Type B pancreatic cell (in vitro differentiated cells): ENCODE data around the gene DCTN3. TPM values are rescaled to one million over a fixed set of nuclear protein-coding genes. Genes with fewer than 3 reads are reported as not detected.

Experiments
- DNase-seq: peaks from one replicate; pipeline ENCODE4 v3.0.0; 2021; ENCODE audit warnings: mixed read lengths; ENCODE audit not compliant: unreplicated experiment; ENCODE audit errors: extremely low spot score
- H3K27ac Mint-ChIP-seq: 2 replicates; pipeline ENCODE4 v1.8.0; 2021; ENCODE audit warnings: mild to moderate bottlenecking, mixed read lengths
- H3K27me3 Mint-ChIP-seq: 2 replicates; pipeline ENCODE4 v1.8.0; 2021; ENCODE audit warnings: mixed read lengths
- H3K36me3 Mint-ChIP-seq: 2 replicates; pipeline ENCODE4 v1.8.0; 2021; ENCODE audit warnings: mixed read lengths
- H3K4me1 Mint-ChIP-seq: one replicate; pipeline ENCODE4 v1.8.0; 2021; ENCODE audit warnings: mixed read lengths; ENCODE audit not compliant: unreplicated experiment
- H3K4me3 Mint-ChIP-seq: 2 replicates; pipeline ENCODE4 v1.8.0; 2021; ENCODE audit warnings: mild to moderate bottlenecking, mixed read lengths
- H3K9me3 Mint-ChIP-seq: 2 replicates; pipeline ENCODE4 v1.8.0; 2021; ENCODE audit warnings: mixed read lengths
- total RNA-seq: library from RNA; stranded (reverse); gene quantifications from 2 replicates; pipeline ENCODE4 v1.2.1, GENCODE V29; 2021; ENCODE audit warnings: low replicate concordance
- TF ChIP-seq, protein P1 (sequence below): fragments of 200-600 bp; sonication (generic); conservative IDR thresholded peaks from 2 replicates; pipeline ENCODE4 v1.5.0; 2021; ENCODE audit warnings: antibody characterized with exemption, mild to moderate bottlenecking

DCTN3 gene
- total RNA-seq, 1 donor from 2014 or later, result 93.4 TPM

DNA sequence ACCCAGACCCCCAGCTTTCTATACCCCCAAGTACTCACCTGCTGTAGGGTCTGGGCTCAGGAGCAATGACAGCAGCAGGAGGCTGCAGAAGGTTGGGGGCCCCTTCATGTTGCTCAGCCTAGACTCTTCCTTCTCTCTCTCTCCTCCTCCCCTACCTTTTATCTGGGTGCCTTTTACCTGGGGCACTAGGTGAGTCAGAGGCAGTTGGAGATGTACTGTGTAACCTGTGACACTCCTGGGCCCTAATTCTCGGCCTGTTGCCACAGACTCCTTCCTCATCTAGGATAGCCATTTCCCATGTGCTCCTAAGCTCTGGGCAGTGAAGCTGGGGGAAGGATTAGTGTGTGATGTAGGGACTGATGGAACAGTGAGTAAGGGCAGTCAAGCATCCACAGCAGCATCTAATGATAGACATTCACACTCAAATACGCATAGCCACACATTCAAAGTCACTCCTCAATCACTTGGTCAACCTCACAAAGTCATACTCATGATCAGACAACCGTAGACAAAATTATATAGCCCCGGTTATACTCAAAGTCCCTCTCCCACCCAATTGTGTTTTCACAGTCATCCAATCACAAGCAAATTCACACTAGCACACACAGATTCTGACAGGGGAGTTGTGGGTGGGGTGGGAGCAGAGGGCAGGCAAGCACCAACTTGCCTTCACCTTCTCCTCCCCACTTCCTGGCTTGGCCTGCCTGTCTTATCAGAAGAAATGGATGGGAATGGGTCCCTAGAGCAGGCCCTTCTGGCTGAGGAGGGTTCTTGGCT lies 42.4 kb upstream of the DCTN3 start, which contains the start of gene CCL27:
Gene CCL27 (minus strand): TSS at position 132 of the 777 bp plus-strand sequence. CDS start 24 bp downstream, at position 108.
- H3K36me3 Mint-ChIP-seq, result peaks cover 5% of the 10 kb centered on the region
- H3K4me3 Mint-ChIP-seq, result peak within 1 kb of the TSS; percentile 29
- DNase-seq, result no peak
- H3K27ac Mint-ChIP-seq, result peak within 1 kb of the TSS; percentile 70
- H3K9me3 Mint-ChIP-seq, result no peaks in the 10 kb centered on the region
- peaks cover 9% of the 10 kb centered on the region for H3K4me1 Mint-ChIP-seq
- no peaks in the 10 kb centered on the region for H3K27me3 Mint-ChIP-seq
- TF ChIP-seq, protein P1, sequence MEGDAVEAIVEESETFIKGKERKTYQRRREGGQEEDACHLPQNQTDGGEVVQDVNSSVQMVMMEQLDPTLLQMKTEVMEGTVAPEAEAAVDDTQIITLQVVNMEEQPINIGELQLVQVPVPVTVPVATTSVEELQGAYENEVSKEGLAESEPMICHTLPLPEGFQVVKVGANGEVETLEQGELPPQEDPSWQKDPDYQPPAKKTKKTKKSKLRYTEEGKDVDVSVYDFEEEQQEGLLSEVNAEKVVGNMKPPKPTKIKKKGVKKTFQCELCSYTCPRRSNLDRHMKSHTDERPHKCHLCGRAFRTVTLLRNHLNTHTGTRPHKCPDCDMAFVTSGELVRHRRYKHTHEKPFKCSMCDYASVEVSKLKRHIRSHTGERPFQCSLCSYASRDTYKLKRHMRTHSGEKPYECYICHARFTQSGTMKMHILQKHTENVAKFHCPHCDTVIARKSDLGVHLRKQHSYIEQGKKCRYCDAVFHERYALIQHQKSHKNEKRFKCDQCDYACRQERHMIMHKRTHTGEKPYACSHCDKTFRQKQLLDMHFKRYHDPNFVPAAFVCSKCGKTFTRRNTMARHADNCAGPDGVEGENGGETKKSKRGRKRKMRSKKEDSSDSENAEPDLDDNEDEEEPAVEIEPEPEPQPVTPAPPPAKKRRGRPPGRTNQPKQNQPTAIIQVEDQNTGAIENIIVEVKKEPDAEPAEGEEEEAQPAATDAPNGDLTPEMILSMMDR, result no peak

DNA sequence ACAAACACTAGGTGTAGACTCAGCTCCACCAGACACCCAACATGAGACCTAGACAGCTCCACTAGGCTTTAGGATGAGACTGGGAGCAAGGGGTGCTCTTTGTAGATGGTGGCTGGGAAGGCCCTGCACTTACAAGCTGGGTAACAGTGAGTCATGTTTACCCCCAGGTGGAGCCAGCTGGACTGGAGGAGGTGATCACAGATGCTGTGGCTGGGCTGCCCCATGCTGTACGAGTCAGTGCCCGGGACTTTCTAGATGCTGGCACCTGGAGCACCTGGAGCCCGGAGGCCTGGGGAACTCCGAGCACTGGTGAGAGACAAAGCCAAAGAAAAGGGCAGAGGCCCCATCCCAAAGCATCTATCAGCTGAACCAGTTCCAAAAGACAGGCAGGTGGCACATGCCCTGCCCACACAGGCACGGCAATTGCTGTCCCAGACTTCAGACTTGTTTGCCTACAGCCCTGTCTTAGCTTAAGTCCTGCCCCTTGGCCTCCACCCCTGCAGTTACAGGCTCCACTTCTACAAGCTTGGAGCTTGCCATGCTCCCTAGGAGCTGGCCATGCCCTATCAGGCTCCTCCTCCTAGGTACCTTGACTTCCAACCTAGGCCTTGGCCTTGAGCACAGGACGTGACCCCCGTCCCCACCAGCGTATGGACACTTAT lies 39.4 kb upstream of the DCTN3 start:
- Mint-ChIP-seq H3K4me1 (peaks cover 18% of the 10 kb centered on the region), H3K4me3 (no peak overlapping the region), H3K36me3 (peaks cover 5% of the 10 kb centered on the region), H3K27ac (no peak overlapping the region), H3K9me3 (no peaks in the 10 kb centered on the region), H3K27me3 (no peaks in the 10 kb centered on the region)
- no peak for DNase-seq
- TF ChIP-seq, protein P1, result no peak

DNA sequence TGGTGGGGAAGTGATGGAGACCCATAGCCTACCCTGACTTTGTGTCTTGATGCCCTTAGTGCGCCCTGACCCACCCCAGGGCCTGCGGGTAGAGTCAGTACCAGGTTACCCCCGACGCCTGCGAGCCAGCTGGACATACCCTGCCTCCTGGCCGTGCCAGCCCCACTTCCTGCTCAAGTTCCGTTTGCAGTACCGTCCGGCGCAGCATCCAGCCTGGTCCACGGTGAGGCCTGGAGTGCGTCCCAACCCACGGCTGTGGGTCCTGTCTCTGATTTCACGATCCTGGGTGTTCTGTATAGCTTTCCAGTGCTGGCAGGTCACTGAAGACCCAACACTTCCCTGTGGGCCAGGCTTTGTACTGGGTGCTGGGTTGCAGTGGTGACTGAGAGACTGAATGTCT lies 38.2 kb upstream of the DCTN3 start:
- DNase-seq, result no peak
- peaks cover 5% of the 10 kb centered on the region for H3K36me3 Mint-ChIP-seq
- H3K4me1 Mint-ChIP-seq, result peaks cover 16% of the 10 kb centered on the region
- H3K9me3 Mint-ChIP-seq, result no peaks in the 10 kb centered on the region
- TF ChIP-seq, protein P1, result no peak
- no peak overlapping the region for H3K4me3 Mint-ChIP-seq
- H3K27me3 Mint-ChIP-seq, result no peaks in the 10 kb centered on the region
- no peak overlapping the region for H3K27ac Mint-ChIP-seq

DNA sequence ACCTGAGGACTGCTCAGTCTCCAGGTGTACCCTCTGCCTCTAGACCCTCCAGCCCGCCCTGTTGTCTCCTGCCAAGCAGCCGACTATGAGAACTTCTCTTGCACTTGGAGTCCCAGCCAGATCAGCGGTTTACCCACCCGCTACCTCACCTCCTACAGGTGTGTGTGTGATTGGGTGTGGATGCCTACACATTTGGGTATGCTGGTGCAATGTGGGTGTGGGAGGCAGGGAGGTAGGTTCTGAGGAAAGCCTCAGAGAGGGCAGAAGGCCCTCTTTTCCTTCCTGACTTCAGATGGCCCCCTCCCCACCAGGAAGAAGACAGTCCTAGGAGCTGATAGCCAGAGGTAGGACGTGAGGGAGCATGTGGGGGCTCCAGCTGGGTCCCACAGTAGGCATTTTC lies 36.7 kb upstream of the DCTN3 start:
- H3K4me3 Mint-ChIP-seq, result no peak overlapping the region
- H3K9me3 Mint-ChIP-seq, result no peaks in the 10 kb centered on the region
- H3K36me3 Mint-ChIP-seq, result no peaks in the 10 kb centered on the region
- TF ChIP-seq, protein P1, result no peak
- DNase-seq, result no peak
- H3K27ac Mint-ChIP-seq, result no peak overlapping the region
- H3K4me1 Mint-ChIP-seq, result peaks cover 31% of the 10 kb centered on the region
- H3K27me3 Mint-ChIP-seq, result peaks cover 3% of the 10 kb centered on the region

DNA sequence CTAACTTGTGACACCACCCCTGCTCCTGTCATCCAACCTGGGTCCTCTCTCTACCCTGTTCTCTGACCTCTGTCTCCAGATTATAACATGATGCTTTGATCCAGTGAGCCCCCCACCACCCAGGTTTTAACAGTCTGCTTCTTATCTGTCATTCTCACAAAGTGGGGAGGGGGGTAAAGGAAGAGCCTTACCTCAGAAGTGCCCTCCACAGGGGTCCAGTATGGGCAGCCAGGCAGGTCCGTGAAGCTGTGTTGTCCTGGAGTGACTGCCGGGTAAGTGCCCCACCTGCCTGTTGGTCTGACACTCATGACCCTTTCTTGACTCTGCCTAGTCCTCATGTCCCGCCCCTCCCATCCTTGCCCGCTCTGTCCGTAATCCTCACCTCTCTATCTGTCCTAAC lies 35.1 kb upstream of the DCTN3 start:
- Mint-ChIP-seq H3K36me3 (no peaks in the 10 kb centered on the region), H3K27ac (no peak overlapping the region), H3K9me3 (no peaks in the 10 kb centered on the region), H3K4me3 (peak overlapping the region; percentile 9), H3K27me3 (peaks cover 3% of the 10 kb centered on the region), H3K4me1 (peaks cover 41% of the 10 kb centered on the region)
- no peak for DNase-seq
- TF ChIP-seq, protein P1, result no peak
